CD4-positive, alpha-beta T cell (primary cell): ENCODE results near the gene GMPR2. TPM values are rescaled to one million over a fixed set of nuclear protein-coding genes. Genes with fewer than 3 reads are reported as not detected.

Experiments used
- ATAC-seq: fragments of 200-7000 bp; cut with Tn5 transposase; one replicate; pipeline ENCODE4 v1.10.0; 2022; ENCODE audit warnings: mild to moderate bottlenecking; ENCODE audit not compliant: poor library complexity
- CTCF ChIA-PET: fragments of 350-600 bp; sonication (Branson Sonifier 250); formaldehyde crosslinking; loops from one replicate; lab custom pipeline; 2021; ENCODE audit warnings: antibody characterized with exemption, inconsistent platforms; lab: Charles Lee
- POLR2A ChIA-PET: fragments of 350-600 bp; sonication (Branson Sonifier 250); formaldehyde crosslinking; loops from one replicate; lab custom pipeline; 2021; ENCODE audit warnings: antibody characterized with exemption, inconsistent platforms; lab: Charles Lee
- DNase-seq, 14 experiments: peaks; one replicate each; pipeline ENCODE4 v3.0.0-alpha.2; 2013 to 2020; ENCODE audit warnings: mixed read lengths in 2 of 14
- H3K27ac ChIP-seq, 2 donors: one replicate each; pipeline versions ENCODE4 v1.5.1 to v1.7.0; 2013; ENCODE audit warnings: low read length in 2 of 2, low read depth in 1 of 2, mild to moderate bottlenecking in 1 of 2
- H3K27me3 ChIP-seq, 2 experiments: 1 replicate in 1 of 2; 2 replicates in 1 of 2; pipeline versions ENCODE4 v1.6.1 to v1.7.0; 2013; ENCODE audit warnings: low read length in 2 of 2, control low read depth in 1 of 2, mild to moderate bottlenecking in 1 of 2, moderate library complexity in 1 of 2; ENCODE audit not compliant: insufficient read depth in 2 of 2, control insufficient read depth in 1 of 2
- H3K36me3 ChIP-seq: one replicate; pipeline ENCODE4 v1.6.1; 2013; ENCODE audit warnings: low read length, control low read depth; ENCODE audit not compliant: insufficient read depth
- H3K4me1 ChIP-seq: one replicate; pipeline ENCODE4 v1.6.1; 2013; ENCODE audit warnings: low read length, control low read depth; ENCODE audit not compliant: insufficient read depth
- H3K4me3 ChIP-seq: one replicate; pipeline ENCODE4 v1.5.1; 2013; ENCODE audit warnings: mild to moderate bottlenecking, low read length, moderate library complexity
- H3K9me3 ChIP-seq, 2 experiments: 1 replicate in 1 of 2; 2 replicates in 1 of 2; pipeline versions ENCODE4 v1.6.1 to v1.7.0; 2013; ENCODE audit warnings: low read length in 2 of 2, mild to moderate bottlenecking in 2 of 2, control low read depth in 1 of 2, moderate library complexity in 1 of 2; ENCODE audit not compliant: control insufficient read depth in 1 of 2, insufficient read depth in 1 of 2
- H3K27ac Mint-ChIP-seq: one replicate; pipeline ENCODE4 v1.8.0; 2020; ENCODE audit warnings: mixed read lengths
- H3K27me3 Mint-ChIP-seq: one replicate; pipeline ENCODE4 v1.8.0; 2021; ENCODE audit warnings: mixed read lengths
- H3K36me3 Mint-ChIP-seq: one replicate; pipeline ENCODE4 v1.8.0; 2021; ENCODE audit warnings: low read depth, mixed read lengths
- H3K4me1 Mint-ChIP-seq: one replicate; pipeline ENCODE4 v1.8.0; 2021; ENCODE audit warnings: low read depth, mixed read lengths
- H3K4me3 Mint-ChIP-seq: one replicate; pipeline ENCODE4 v1.8.0; 2020; ENCODE audit warnings: mild to moderate bottlenecking, mixed read lengths
- H3K9me3 Mint-ChIP-seq: one replicate; pipeline ENCODE4 v1.8.0; 2020; ENCODE audit warnings: mixed read lengths
- intact Hi-C, 2 experiments: fragments of 100-400 bp; cut with DNase I in 1 of 2; cut with micrococcal nuclease in 1 of 2; formaldehyde crosslinking; loops; one replicate each; pipeline versions ENCODE4 v1.15.1 to v1.9.0; 2023 to 2025; cut with DNase I, micrococcal nuclease
- total RNA-seq, 174 experiments: library from RNA in 2 of 174; stranded (reverse) in 2 of 174; gene quantifications; one replicate each; pipeline ENCODE4 v1.2.3 and lab custom pipeline; 2021 to 2026
- TF ChIP-seq, protein P1 (sequence below): fragments of 200-600 bp; IDR thresholded peaks from one replicate; pipeline ENCODE4 v1.8.0; 2022; ENCODE audit warnings: antibody characterized with exemption, mild to moderate bottlenecking

The GMPR2 gene
- total RNA-seq, 2 experiments from 2014 or later = 22.2 to 24.8 TPM

DNA sequence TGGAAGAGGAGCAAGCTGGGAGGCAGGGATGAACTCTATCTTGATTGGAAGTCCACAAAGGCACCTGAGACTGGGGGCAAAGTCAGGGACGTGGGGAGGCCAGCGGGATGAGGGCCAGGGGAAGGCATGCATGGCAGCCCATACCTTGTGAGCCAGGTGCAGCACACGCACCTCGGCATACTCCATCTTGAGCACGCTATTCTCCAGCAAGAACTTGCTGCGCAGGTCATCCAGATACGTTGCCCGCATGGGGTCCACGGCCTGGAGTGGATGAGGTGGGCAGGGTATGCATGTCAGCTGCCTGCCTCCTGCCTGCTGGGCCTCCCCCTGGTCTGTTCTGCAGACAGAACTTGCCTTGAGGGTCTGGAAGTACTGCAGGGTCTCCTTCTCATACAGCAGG is 34.8 kb downstream of the GMPR2 start:
- no peaks in the 10 kb centered on the region for H3K27me3 ChIP-seq
- ChIA-PET POLR2A (interaction anchor here (0.6 to 0.9 kb wide), 2 partner anchors 26 to 29 kb away, joined by 3 to 4 read pairs; no protein-coding TSS in a partner anchor), CTCF (no interaction called here)
- intact Hi-C loops = no loop called here
- H3K4me3 ChIP-seq = no peak overlapping the region
- Mint-ChIP-seq H3K9me3 (no peaks in the 10 kb centered on the region), H3K27ac (no peak overlapping the region), H3K4me1 (peaks cover 22% of the 10 kb centered on the region), H3K36me3 (peaks cover 71% of the 10 kb centered on the region), H3K4me3 (no peak overlapping the region), H3K27me3 (no peaks in the 10 kb centered on the region)
- DNase-seq (no peak), ATAC-seq (no peak)
- peaks cover 61% of the 10 kb centered on the region for H3K36me3 ChIP-seq
- no peak overlapping the region for H3K27ac ChIP-seq
- H3K4me1 ChIP-seq = peaks cover 20% of the 10 kb centered on the region
- TF ChIP-seq, protein P1, sequence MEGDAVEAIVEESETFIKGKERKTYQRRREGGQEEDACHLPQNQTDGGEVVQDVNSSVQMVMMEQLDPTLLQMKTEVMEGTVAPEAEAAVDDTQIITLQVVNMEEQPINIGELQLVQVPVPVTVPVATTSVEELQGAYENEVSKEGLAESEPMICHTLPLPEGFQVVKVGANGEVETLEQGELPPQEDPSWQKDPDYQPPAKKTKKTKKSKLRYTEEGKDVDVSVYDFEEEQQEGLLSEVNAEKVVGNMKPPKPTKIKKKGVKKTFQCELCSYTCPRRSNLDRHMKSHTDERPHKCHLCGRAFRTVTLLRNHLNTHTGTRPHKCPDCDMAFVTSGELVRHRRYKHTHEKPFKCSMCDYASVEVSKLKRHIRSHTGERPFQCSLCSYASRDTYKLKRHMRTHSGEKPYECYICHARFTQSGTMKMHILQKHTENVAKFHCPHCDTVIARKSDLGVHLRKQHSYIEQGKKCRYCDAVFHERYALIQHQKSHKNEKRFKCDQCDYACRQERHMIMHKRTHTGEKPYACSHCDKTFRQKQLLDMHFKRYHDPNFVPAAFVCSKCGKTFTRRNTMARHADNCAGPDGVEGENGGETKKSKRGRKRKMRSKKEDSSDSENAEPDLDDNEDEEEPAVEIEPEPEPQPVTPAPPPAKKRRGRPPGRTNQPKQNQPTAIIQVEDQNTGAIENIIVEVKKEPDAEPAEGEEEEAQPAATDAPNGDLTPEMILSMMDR = no peak
- no peaks in the 10 kb centered on the region for H3K9me3 ChIP-seq

DNA sequence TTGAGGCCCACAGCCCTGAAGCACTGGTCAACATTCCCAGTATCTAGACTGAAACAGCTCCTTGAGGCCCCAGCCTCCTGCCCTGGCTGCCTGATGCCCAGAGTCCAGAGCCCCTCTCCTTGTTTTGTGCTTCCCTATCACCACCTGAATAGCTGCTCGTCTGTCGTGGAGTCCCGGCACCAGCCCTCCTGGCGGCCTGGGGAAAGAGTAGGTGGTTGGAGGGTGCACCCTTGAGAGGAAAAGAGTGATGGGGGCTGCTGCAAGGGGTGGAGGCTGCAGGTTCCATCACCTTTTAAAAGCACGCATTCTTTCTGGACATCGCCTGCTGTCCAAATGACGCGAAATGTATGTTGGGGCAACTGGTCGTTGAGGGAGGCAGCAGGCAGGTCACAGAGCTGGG is 35.5 kb downstream of the GMPR2 start:
- no peak for ATAC-seq
- Mint-ChIP-seq H3K4me1 (peaks cover 27% of the 10 kb centered on the region), H3K4me3 (no peak overlapping the region), H3K27me3 (no peaks in the 10 kb centered on the region), H3K9me3 (no peaks in the 10 kb centered on the region), H3K27ac (no peak overlapping the region), H3K36me3 (peaks cover 65% of the 10 kb centered on the region)
- peaks cover 61% of the 10 kb centered on the region for H3K36me3 ChIP-seq
- POLR2A ChIA-PET = interaction anchor here (0.9 kb wide), 1 partner anchor 26 kb away, joined by 4 read pairs; no protein-coding TSS in a partner anchor
- no peaks in the 10 kb centered on the region for H3K27me3 ChIP-seq
- peaks cover 21% of the 10 kb centered on the region for H3K4me1 ChIP-seq
- CTCF ChIA-PET = no interaction called here
- no peak for DNase-seq
- intact Hi-C loops = no loop called here
- TF ChIP-seq, protein P1 = no peak
- no peak overlapping the region for H3K27ac ChIP-seq
- H3K9me3 ChIP-seq = no peaks in the 10 kb centered on the region
- H3K4me3 ChIP-seq = no peak overlapping the region

DNA sequence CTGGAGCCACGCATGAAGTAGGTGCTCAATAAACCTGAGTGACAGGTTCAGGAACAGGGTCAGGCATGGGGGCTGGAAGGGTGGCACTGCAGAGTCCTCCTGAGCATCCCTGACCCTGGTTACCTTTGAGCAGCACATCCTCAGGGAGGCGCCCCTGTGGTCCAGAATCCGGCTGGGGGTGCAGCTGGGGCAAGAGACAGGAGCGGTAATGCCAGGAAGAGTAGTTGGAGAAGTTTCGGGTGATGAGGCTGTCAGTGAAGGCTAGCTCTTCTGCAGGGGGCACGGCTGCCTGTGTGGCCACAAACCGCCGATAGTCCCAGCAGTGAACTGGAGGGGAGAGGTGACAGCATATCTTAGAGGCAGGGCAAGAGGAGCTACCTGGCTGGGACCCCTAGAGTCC is 36.6 kb downstream of the GMPR2 start:
- H3K36me3 ChIP-seq = peaks cover 53% of the 10 kb centered on the region
- no peak for DNase-seq
- POLR2A ChIA-PET = interaction anchor here (1.2 to 4.0 kb wide), 4 partner anchors 11 to 56 kb away, joined by 3 to 134 read pairs (median 19); partner anchors contain the start of genes CHMP4A, DHRS1, NOP9 and TINF2

More for the DNA sequence above, 36.6 kb downstream of the GMPR2 start:
- Histone ChIP-seq H3K9me3 (no peaks in the 10 kb centered on the region), H3K4me3 (no peak overlapping the region), H3K27ac (no peak overlapping the region), H3K27me3 (no peaks in the 10 kb centered on the region), H3K4me1 (peaks cover 31% of the 10 kb centered on the region)
- Mint-ChIP-seq H3K9me3 (no peaks in the 10 kb centered on the region), H3K4me3 (peak overlapping the region; percentile 96), H3K4me1 (peaks cover 39% of the 10 kb centered on the region), H3K36me3 (peaks cover 58% of the 10 kb centered on the region), H3K27ac (no peak overlapping the region), H3K27me3 (no peaks in the 10 kb centered on the region)
- no peak for ATAC-seq
- CTCF ChIA-PET = interaction anchor here (2.9 to 3.6 kb wide), 2 partner anchors 11 to 28 kb away, joined by 18 to 20 read pairs; no protein-coding TSS in a partner anchor
- intact Hi-C loops = no loop called here
- TF ChIP-seq, protein P1 = no peak
